Keratinocyte (primary cell): ENCODE results near the gene HOXC9.

Experiments
- CTCF ChIP-seq, 3 experiments: IDR thresholded peaks in 1 of 3; conservative IDR thresholded peaks in 1 of 3; optimal IDR thresholded peaks in 1 of 3; 2 replicates in 2 of 3; 3 replicates in 1 of 3; pipeline versions ENCODE3 to v1.5.1; 2011; ENCODE audit warnings: low read length in 3 of 3, mild to moderate bottlenecking in 3 of 3, moderate library complexity in 2 of 3, control low read depth in 1 of 3, inconsistent platforms in 1 of 3; ENCODE audit not compliant: insufficient read depth in 2 of 3; ENCODE audit errors: extremely low read depth in 1 of 3
- EZH2 ChIP-seq: IDR thresholded peaks from one replicate; pipeline ENCODE4 v1.6.1; 2012; ENCODE audit warnings: inconsistent platforms, mild to moderate bottlenecking, low read length, moderate library complexity

GRCh38 chr12:54045868-54046521 is 46.0 kb downstream of the HOXC9 start:
- TF ChIP-seq CTCF (optimal IDR thresholded peaks at IDR 0.05 in 1 of 3, IDR thresholded peaks at IDR 0.05 in 1 of 3, conservative IDR thresholded peaks at IDR 0.05 in 1 of 3; ENCODE audit: extremely low read depth in 1 of 3, insufficient read depth in 2 of 3, low read length in 3 of 3): no peak
- TF ChIP-seq EZH2: no peak
